ENCODE results near the gene POPDC3. TPM values are rescaled to one million over a fixed set of nuclear protein-coding genes. Genes with fewer than 3 reads are reported as not detected.

Gene POPDC3
- polyA plus RNA-seq, 1 donor from 2014 or later, result not detected

DNA sequence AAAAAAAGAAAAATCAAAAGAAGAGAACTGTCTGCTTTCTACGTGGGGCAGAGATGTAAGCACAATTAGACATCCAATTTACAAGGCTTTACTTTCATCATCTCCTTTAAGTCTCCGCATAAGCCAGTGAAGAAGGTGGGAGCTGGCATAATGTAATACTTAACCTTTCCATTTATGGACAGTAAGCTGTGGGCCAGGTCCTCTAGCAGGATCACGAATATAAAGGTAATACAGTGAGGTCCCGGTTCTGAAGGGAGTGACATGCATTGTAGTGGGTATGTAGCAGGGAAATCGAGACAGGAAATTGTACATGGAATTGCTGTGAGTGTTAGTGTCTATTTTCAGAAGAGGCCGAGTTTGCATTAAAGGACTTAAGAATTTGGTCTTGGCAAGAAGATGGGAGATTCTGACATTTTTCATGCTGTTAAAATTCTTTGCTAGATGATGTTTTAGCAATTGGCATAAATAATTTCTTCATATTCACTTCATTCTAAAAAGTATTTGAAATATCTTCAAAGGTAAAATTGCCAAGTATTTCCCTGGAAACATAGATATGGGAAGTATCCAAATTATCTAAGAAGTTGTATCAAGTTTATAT is 20.4 kb upstream of the POPDC3 start:
- no peak overlapping the region for H3K4me3 ChIP-seq (ENCODE audit: low read length)
- H4K20me1 ChIP-seq (ENCODE audit: insufficient read depth), result no peaks in the 10 kb centered on the region
- H3K9ac ChIP-seq (ENCODE audit: low read length), result no peak overlapping the region
- no peak overlapping the region for H3K27ac ChIP-seq (ENCODE audit: low read length)
- H2AFZ ChIP-seq (ENCODE audit: low read depth, low read length), result no peak overlapping the region
- no peaks in the 10 kb centered on the region for H3K79me2 ChIP-seq (replicated peaks; ENCODE audit: insufficient read depth, low read length)
- no peaks in the 10 kb centered on the region for H3K9me2 ChIP-seq (ENCODE audit: insufficient read depth, low read length)
- H3K9me3 ChIP-seq (ENCODE audit: low read length), result no peaks in the 10 kb centered on the region
- no peaks in the 10 kb centered on the region for H3K36me3 ChIP-seq (ENCODE audit: insufficient read depth, low read length)
- H3K27me3 ChIP-seq (ENCODE audit: insufficient read depth, low read depth, low read length), result no peaks in the 10 kb centered on the region
- TF ChIP-seq, protein P1, sequence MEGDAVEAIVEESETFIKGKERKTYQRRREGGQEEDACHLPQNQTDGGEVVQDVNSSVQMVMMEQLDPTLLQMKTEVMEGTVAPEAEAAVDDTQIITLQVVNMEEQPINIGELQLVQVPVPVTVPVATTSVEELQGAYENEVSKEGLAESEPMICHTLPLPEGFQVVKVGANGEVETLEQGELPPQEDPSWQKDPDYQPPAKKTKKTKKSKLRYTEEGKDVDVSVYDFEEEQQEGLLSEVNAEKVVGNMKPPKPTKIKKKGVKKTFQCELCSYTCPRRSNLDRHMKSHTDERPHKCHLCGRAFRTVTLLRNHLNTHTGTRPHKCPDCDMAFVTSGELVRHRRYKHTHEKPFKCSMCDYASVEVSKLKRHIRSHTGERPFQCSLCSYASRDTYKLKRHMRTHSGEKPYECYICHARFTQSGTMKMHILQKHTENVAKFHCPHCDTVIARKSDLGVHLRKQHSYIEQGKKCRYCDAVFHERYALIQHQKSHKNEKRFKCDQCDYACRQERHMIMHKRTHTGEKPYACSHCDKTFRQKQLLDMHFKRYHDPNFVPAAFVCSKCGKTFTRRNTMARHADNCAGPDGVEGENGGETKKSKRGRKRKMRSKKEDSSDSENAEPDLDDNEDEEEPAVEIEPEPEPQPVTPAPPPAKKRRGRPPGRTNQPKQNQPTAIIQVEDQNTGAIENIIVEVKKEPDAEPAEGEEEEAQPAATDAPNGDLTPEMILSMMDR (IDR thresholded peaks at IDR 0.05; ENCODE audit: poor library complexity, severe bottlenecking), result no peak
- TF ChIP-seq RAD21 (conservative IDR thresholded peaks at IDR 0.05) (no peak), POLR2AphosphoS5 (IDR thresholded peaks at IDR 0.05) (no peak), EZH2 (IDR thresholded peaks at IDR 0.05; ENCODE audit: borderline replicate concordance, insufficient read depth, low read length, poor library complexity, severe bottlenecking) (no peak), TAF1 (IDR thresholded peaks at IDR 0.05; ENCODE audit: low read depth) (no peak), MXI1 (conservative IDR thresholded peaks at IDR 0.05; ENCODE audit: poor library complexity, severe bottlenecking) (no peak)
- no peak overlapping the region for H3K4me2 ChIP-seq (ENCODE audit: low read length)
- no peaks in the 10 kb centered on the region for H3F3A ChIP-seq (ENCODE audit: insufficient read depth, low read length, poor library complexity, severe bottlenecking)

GRCh38 chr6:105199711-105200110 is 19.9 kb upstream of the POPDC3 start:
- Histone ChIP-seq H3K79me2 (replicated peaks; ENCODE audit: insufficient read depth, low read length) (no peaks in the 10 kb centered on the region), H3K9me2 (ENCODE audit: insufficient read depth, low read length) (no peaks in the 10 kb centered on the region), H3F3A (ENCODE audit: insufficient read depth, low read length, poor library complexity, severe bottlenecking) (no peaks in the 10 kb centered on the region), H3K4me2 (ENCODE audit: low read length) (no peak overlapping the region), H3K27ac (ENCODE audit: low read length) (no peak overlapping the region), H3K4me3 (ENCODE audit: low read length) (no peak overlapping the region), H4K20me1 (ENCODE audit: insufficient read depth) (no peaks in the 10 kb centered on the region), H3K36me3 (ENCODE audit: insufficient read depth, low read length) (no peaks in the 10 kb centered on the region), H3K9ac (ENCODE audit: low read length) (no peak overlapping the region), H3K9me3 (ENCODE audit: low read length) (no peaks in the 10 kb centered on the region), H2AFZ (ENCODE audit: low read depth, low read length) (no peak overlapping the region), H3K27me3 (ENCODE audit: insufficient read depth, low read depth, low read length) (no peaks in the 10 kb centered on the region)
- no peak for TF ChIP-seq EP300 (conservative IDR thresholded peaks at IDR 0.05; ENCODE audit: poor library complexity, severe bottlenecking)
- TF ChIP-seq SMC3 (conservative IDR thresholded peaks at IDR 0.05; ENCODE audit: poor library complexity), result no peak
- no peak for TF ChIP-seq MXI1 (conservative IDR thresholded peaks at IDR 0.05; ENCODE audit: poor library complexity, severe bottlenecking)
- TF ChIP-seq POLR2AphosphoS5 (IDR thresholded peaks at IDR 0.05), result no peak
- TF ChIP-seq RAD21 (conservative IDR thresholded peaks at IDR 0.05), result no peak
- TF ChIP-seq EZH2 (IDR thresholded peaks at IDR 0.05; ENCODE audit: borderline replicate concordance, insufficient read depth, low read length, poor library complexity, severe bottlenecking), result no peak
- no peak for TF ChIP-seq REST (IDR thresholded peaks at IDR 0.05; ENCODE audit: borderline replicate concordance)
- TF ChIP-seq TAF1 (IDR thresholded peaks at IDR 0.05; ENCODE audit: low read depth), result no peak
- TF ChIP-seq, protein P1 (IDR thresholded peaks at IDR 0.05; ENCODE audit: poor library complexity, severe bottlenecking), result no peak
